ENCODE data around the gene DGKI. TPM values are rescaled to one million over a fixed set of nuclear protein-coding genes. Genes with fewer than 3 reads are reported as not detected.

The DGKI gene
- total RNA-seq, 4 donors from 2014 or later = 0.98 to 7.3 (median 2.7) TPM

- TF ChIP-seq CTCF (IDR thresholded peaks at IDR 0.05; ENCODE audit: low read depth) = no peak
Measured at GRCh38 chr7:137753575-137753947, 93.2 kb downstream of the DGKI start.

- TF ChIP-seq CTCF (IDR thresholded peaks at IDR 0.05; ENCODE audit: low read depth) = no peak
Measured at GRCh38 chr7:137753067-137753466, 93.7 kb downstream of the DGKI start.

GRCh38 chr7:137751361-137752009 lies 95.3 kb downstream of the DGKI start:
- no peak for TF ChIP-seq CTCF (IDR thresholded peaks at IDR 0.05; ENCODE audit: low read depth)

- no peak for TF ChIP-seq CTCF (IDR thresholded peaks at IDR 0.05; ENCODE audit: low read depth)
Measured at GRCh38 chr7:137747359-137748031, 99.3 kb downstream of the DGKI start.

- no peak for TF ChIP-seq CTCF (IDR thresholded peaks at IDR 0.05; ENCODE audit: low read depth)
Measured at GRCh38 chr7:137743021-137743420, 103.8 kb downstream of the DGKI start.

- TF ChIP-seq CTCF (IDR thresholded peaks at IDR 0.05; ENCODE audit: low read depth) = no peak
Measured at GRCh38 chr7:137742051-137742450, 104.7 kb downstream of the DGKI start.

- TF ChIP-seq CTCF (IDR thresholded peaks at IDR 0.05; ENCODE audit: low read depth) = no peak
Measured at GRCh38 chr7:137741443-137741842, 105.3 kb downstream of the DGKI start.

Measured in subcutaneous adipose tissue (tissue), 4 donors.